GM12872 (cell line): ENCODE data around the gene DHCR7.

Experiments used
- TF ChIP-seq, protein P1 (sequence below): IDR thresholded peaks from 3 replicates; pipeline ENCODE4 v1.5.1; 2011; ENCODE audit warnings: low read depth, mild to moderate bottlenecking, low read length, moderate library complexity; ENCODE audit not compliant: insufficient read depth

DHCR7 gene

DNA sequence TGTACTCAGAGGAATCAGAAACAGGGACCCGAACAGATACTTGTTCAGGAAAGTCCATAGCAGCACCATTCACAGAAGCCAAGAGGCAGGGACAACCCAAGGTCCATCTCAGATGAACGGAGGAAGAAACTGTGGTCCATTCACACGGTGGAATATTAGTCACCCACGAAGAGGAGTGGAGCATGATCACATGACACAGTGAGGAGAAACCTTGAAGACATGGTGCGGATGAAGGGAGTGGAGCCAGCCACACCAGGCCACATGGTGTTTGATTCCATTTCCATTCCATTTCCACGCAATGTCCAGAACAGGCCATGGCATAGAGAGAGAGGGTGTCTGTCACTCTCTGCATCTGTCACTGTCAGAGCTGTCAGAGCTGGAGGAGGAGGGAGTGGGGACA, 35.5 kb upstream of the DHCR7 start:
- TF ChIP-seq, protein P1, sequence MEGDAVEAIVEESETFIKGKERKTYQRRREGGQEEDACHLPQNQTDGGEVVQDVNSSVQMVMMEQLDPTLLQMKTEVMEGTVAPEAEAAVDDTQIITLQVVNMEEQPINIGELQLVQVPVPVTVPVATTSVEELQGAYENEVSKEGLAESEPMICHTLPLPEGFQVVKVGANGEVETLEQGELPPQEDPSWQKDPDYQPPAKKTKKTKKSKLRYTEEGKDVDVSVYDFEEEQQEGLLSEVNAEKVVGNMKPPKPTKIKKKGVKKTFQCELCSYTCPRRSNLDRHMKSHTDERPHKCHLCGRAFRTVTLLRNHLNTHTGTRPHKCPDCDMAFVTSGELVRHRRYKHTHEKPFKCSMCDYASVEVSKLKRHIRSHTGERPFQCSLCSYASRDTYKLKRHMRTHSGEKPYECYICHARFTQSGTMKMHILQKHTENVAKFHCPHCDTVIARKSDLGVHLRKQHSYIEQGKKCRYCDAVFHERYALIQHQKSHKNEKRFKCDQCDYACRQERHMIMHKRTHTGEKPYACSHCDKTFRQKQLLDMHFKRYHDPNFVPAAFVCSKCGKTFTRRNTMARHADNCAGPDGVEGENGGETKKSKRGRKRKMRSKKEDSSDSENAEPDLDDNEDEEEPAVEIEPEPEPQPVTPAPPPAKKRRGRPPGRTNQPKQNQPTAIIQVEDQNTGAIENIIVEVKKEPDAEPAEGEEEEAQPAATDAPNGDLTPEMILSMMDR = no peak

DNA sequence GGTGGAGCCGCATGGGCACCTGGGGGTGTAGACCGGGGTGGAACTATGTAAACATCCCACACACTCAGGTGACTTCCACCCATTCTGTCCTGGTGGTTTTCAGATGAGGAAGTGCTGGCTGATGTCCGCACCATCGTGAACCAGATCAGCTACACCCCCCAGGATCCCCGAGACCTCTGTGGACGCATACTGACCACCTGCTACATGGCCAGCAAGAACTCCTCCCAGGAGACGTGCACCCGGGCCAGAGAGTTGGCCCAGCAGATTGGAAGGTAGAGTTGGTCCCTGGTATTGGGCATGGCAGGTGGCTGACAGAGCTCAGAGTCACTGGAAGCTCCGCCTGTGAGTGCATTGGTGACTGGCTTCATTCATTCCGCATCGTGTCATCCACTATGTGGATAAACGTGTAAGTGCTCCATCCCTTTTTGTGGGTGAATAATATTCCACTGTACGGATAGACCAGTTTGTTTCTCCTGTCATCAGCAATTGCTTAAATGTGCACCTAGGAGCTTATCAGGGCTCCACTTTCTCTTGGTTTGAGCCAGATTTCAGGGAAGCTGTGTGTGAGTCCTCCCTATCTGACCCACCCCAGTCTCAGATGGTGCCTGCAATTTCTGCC, 34.7 kb upstream of the DHCR7 start:
- TF ChIP-seq, protein P1 = no peak

DNA sequence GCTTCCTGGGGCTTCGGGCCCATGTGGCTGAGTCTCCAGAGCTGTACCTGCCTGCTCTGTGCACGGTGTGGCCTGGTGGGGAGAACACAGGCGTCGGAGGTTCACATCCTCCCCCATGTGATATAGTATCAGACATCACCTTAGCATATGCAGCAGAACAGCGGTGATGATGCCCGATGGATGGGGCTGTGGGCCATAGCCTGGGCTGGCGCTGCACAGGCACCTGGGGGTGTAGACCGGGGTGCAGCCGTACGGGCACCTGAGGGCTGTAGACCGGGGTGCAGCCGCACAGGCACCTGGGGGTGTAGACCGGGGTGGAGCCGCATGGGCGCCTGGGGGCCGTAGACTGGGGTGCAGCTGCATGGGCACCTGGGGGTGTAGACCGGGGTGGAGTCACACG, 34.0 kb upstream of the DHCR7 start:
- TF ChIP-seq, protein P1 = no peak

DNA sequence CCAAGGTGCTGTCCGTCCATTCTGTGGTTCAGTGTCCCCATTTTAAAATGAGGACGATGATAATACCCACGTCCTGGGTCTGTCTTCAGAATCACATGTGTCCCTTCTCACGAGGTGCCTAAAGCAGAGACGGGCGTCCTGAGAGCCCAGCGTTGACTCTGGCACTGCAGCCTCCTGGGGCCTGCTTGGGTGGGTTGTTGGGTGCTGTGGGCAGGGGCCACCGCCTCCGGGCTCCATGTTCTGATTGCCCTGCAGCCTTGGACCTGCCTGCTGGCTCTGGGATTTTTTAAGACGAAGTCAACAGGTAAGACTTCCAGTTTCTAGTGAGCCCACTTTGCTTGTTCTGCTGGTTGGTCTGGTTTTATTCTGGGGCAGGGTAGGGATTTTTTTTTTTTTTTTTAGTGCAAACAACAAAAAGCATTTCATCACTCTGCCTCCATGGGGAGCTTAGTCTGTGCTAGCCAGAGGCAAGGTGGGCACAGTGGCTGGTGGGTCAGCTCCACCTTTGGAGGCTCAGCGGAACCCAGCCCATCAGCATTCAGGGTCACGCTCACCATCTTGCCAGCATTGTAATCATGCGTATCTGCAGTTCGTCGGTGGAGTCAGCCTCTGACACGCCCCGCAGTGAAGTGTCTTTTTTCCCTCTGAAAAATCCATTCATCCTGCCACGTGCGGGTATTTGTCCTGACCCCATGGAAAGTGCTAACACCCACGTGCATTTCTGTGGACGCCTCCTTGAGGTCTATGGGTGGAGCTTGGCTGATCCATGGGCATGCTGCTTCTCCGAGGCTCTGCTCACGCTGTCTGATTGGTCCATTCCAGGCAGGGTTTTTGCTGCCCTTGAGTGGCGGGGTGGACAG, 33.1 kb upstream of the DHCR7 start:
- TF ChIP-seq, protein P1 = no peak

DNA sequence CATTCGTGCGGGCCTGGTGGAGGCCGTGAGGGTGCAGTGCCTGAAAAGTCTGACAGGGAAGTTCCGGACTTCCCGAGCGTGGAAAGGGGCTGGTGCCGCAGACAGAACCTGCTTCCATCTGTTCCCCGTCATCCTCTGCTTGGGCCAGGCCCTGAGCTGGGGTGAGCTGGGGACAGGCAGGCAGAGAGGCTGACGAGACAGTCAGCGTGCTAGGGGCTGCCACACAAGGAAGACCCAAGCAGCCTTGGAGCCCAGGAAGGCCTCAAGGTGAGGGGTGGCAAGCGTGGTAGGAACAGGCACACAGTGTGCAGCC, 30.3 kb upstream of the DHCR7 start:
- TF ChIP-seq, protein P1 = no peak

DNA sequence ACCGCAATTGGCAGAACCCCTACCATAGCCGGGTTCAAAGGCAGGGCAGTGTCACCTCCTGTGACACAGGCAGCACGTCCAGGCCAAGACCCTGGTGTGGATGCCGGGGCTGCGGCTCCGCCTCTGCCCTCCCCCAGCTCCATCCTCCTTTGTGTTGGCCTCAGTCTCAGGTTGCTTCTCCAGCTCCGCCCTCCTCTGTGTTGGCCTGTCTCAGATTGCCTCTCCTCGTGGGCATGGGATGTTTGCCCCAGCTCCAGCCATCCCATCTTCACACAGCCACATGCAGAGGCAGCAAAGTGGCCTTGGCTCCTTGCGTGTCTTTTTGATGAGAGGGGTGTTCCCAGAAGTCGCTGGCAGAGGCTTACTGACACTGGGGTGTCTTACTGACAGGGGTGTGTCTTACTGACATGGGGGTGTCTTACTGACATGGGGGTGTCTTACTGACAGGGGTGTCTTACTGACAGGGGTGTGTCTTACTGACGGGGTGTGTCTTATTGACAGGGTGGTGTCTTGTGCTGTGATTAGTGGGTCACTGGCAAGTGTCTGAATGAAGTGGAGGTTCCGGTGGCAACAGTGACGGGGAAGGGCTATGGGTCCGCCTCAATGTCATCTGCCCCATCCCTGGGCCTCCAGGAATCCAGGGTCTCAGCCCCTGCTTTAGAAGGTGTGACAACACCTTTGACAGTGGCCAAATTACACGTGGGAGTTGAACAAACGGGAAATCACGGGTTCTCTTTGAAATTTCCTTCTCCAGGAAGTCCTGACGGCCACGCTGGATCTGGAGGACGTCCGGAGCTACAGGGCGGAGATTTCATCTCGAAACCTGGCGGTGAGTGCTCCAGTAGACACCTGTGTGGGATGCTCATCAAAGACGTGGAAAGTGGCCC, 29.7 kb upstream of the DHCR7 start:
- TF ChIP-seq, protein P1 = no peak
